CD14-positive monocyte (primary cell): Measurements from ENCODE around the gene TUBB2A. TPM values are rescaled to one million over a fixed set of nuclear protein-coding genes. Genes with fewer than 3 reads are reported as not detected.

Experiments used
- DNase-seq, 3 donors: peaks; one replicate each; pipeline ENCODE4 v3.0.0-alpha.2; 2011 to 2022
- H2AFZ ChIP-seq: 2 replicates; pipeline ENCODE4 v1.6.0; 2012; ENCODE audit warnings: mild to moderate bottlenecking, low read depth, low read length, inconsistent platforms; ENCODE audit not compliant: insufficient read depth, poor library complexity, severe bottlenecking
- H3K27ac ChIP-seq, 2 donors: 1 replicate in 1 of 2; 2 replicates in 1 of 2; pipeline ENCODE4 v1.5.1; 2012 to 2013; ENCODE audit warnings: low read length in 2 of 2, control low read depth in 1 of 2, inconsistent platforms in 1 of 2, low read depth in 1 of 2, mild to moderate bottlenecking in 1 of 2
- H3K27me3 ChIP-seq, 2 donors: one replicate each; pipeline versions ENCODE4 v1.6.0 to v1.6.1; 2011 to 2013; ENCODE audit warnings: low read length in 2 of 2; ENCODE audit not compliant: control insufficient read depth in 2 of 2, insufficient read depth in 2 of 2
- H3K36me3 ChIP-seq, 2 donors: replicated peaks in 1 of 2; 1 replicate in 1 of 2; 2 replicates in 1 of 2; pipeline versions ENCODE4 v1.5.1 to v1.6.1; 2012 to 2013; ENCODE audit warnings: low read length in 2 of 2, control low read depth in 1 of 2, inconsistent platforms in 1 of 2, mild to moderate bottlenecking in 1 of 2; ENCODE audit not compliant: insufficient read depth in 2 of 2, control insufficient read depth in 1 of 2
- H3K4me1 ChIP-seq, 2 donors: 1 replicate in 1 of 2; 2 replicates in 1 of 2; pipeline versions ENCODE4 v1.5.1 to v1.6.1; 2012 to 2013; ENCODE audit warnings: low read length in 2 of 2, control low read depth in 1 of 2, inconsistent platforms in 1 of 2, mild to moderate bottlenecking in 1 of 2, moderate library complexity in 1 of 2; ENCODE audit not compliant: insufficient read depth in 2 of 2, control insufficient read depth in 1 of 2
- H3K4me2 ChIP-seq: replicated peaks from 2 replicates; pipeline ENCODE3; 2012; ENCODE audit warnings: low read length, moderate library complexity, mild to moderate bottlenecking; ENCODE audit not compliant: poor library complexity, severe bottlenecking; ENCODE audit errors: extremely low read depth
- H3K4me3 ChIP-seq, 3 experiments: fragments of 200-600 bp in 1 of 3; sonication (generic) in 1 of 3; replicated peaks in 1 of 3; 1 replicate in 2 of 3; 2 replicates in 1 of 3; pipeline ENCODE4 v1.5.1; 2011 to 2013; ENCODE audit warnings: low read length in 3 of 3, mild to moderate bottlenecking in 3 of 3, control low read depth in 2 of 3, low read depth in 2 of 3, inconsistent platforms in 1 of 3, moderate library complexity in 1 of 3
- H3K79me2 ChIP-seq: 2 replicates; pipeline ENCODE4 v1.6.0; 2012; ENCODE audit warnings: mild to moderate bottlenecking, control low read depth, inconsistent platforms, low read length, moderate library complexity; ENCODE audit not compliant: insufficient read depth
- H3K9ac ChIP-seq: 2 replicates; pipeline ENCODE4 v1.6.0; 2017; ENCODE audit warnings: low read length, mild to moderate bottlenecking; ENCODE audit not compliant: insufficient read depth, poor library complexity, severe bottlenecking
- H3K9me3 ChIP-seq, 2 donors: replicated peaks in 1 of 2; 1 replicate in 1 of 2; 2 replicates in 1 of 2; pipeline versions ENCODE4 v1.5.1 to v1.6.1; 2012 to 2013; ENCODE audit warnings: low read length in 2 of 2, control low read depth in 1 of 2; ENCODE audit not compliant: control insufficient read depth in 1 of 2, insufficient read depth in 1 of 2
- H4K20me1 ChIP-seq: 2 replicates; pipeline ENCODE4 v1.6.0; 2012; ENCODE audit warnings: mild to moderate bottlenecking, low read length, control low read depth, moderate library complexity; ENCODE audit not compliant: insufficient read depth
- H3K27ac Mint-ChIP-seq, 7 donors: one replicate each; pipeline ENCODE4 v1.8.0; 2020; ENCODE audit warnings: mild to moderate bottlenecking in 7 of 7, mixed read lengths in 7 of 7, moderate library complexity in 6 of 7, inconsistent platforms in 2 of 7
- H3K27me3 Mint-ChIP-seq, 3 donors: one replicate each; pipeline ENCODE4 v1.8.0; 2021 to 2022; ENCODE audit warnings: low read depth in 3 of 3, mild to moderate bottlenecking in 3 of 3, mixed read lengths in 3 of 3, moderate library complexity in 3 of 3, inconsistent platforms in 1 of 3
- H3K36me3 Mint-ChIP-seq, 2 donors: one replicate each; pipeline ENCODE4 v1.8.0; 2020; ENCODE audit warnings: mixed read lengths in 2 of 2, inconsistent platforms in 1 of 2, mild to moderate bottlenecking in 1 of 2
- H3K4me1 Mint-ChIP-seq: one replicate; pipeline ENCODE4 v1.8.0; 2020; ENCODE audit warnings: mild to moderate bottlenecking, mixed read lengths
- H3K4me3 Mint-ChIP-seq, 2 donors: one replicate each; pipeline ENCODE4 v1.8.0; 2020; ENCODE audit warnings: mild to moderate bottlenecking in 2 of 2, mixed read lengths in 2 of 2, moderate library complexity in 1 of 2
- H3K9me3 Mint-ChIP-seq, 7 donors: one replicate each; pipeline ENCODE4 v1.8.0; 2020 to 2022; ENCODE audit warnings: mixed read lengths in 7 of 7, mild to moderate bottlenecking in 6 of 7, moderate library complexity in 6 of 7, inconsistent platforms in 2 of 7
- CTCF ChIP-seq: fragments of 200-600 bp; IDR thresholded peaks from one replicate; pipeline ENCODE4 v1.8.0; 2022; ENCODE audit warnings: antibody characterized with exemption, mild to moderate bottlenecking
- WGBS: methylation state at CpG from one replicate; pipeline ENCODE4 v1.1.5; 2013; ENCODE audit warnings: missing lambda C conversion rate; ENCODE audit not compliant: insufficient coverage; 5-methylcytosine and 5-hydroxymethylcytosine counted together
- intact Hi-C, 2 donors: fragments of 100-400 bp; cut with micrococcal nuclease; formaldehyde crosslinking; loops; one replicate each; pipeline versions ENCODE4 v1.15.0 to v1.15.1; 2023
- polyA plus RNA-seq, 3 donors: library from polyadenylated mRNA; depleted of rRNA in 1 of 3; unstranded in 2 of 3; stranded (reverse) in 1 of 3; fragments of 300-500 nt in 2 of 3; fragments of >200 nt in 1 of 3; fragmentation: Illumina TruSeq in 2 of 3; gene quantifications; 1 replicate in 2 of 3; 2 replicates in 1 of 3; pipeline ENCODE4 v1.2.3, GENCODE V29; 2012 to 2021

Gene TUBB2A
- polyA plus RNA-seq, 3 donors: 2.4 to 74.3 (median 4.2) TPM

- no peaks in the 10 kb centered on the region for H3K4me1 Mint-ChIP-seq
- intact Hi-C loops: no loop called here
Observed at GRCh38 chr6:3193102-3193849, 35.9 kb upstream of the TUBB2A start.

GRCh38 chr6:3190779-3191178 is 33.4 kb upstream of the TUBB2A start:
- Histone ChIP-seq H3K4me2 (no peak overlapping the region), H3K4me3 (no peak overlapping the region), H3K79me2 (no peaks in the 10 kb centered on the region), H2AFZ (no peak overlapping the region), H4K20me1 (no peaks in the 10 kb centered on the region), H3K9me3 (peaks cover 0 to 3% of the 10 kb centered on the region in 2 donors), H3K27me3 (peaks cover under 1 to 3% of the 10 kb centered on the region in 2 donors), H3K4me1 (no peaks in the 10 kb centered on the region), H3K36me3 (no peaks in the 10 kb centered on the region), H3K27ac (no peak overlapping the region), H3K9ac (no peak overlapping the region)
- WGBS: 93% methylated on average over 3 of the region's 5 CpGs
- H3K4me1 Mint-ChIP-seq: no peaks in the 10 kb centered on the region
- H3K27ac Mint-ChIP-seq: no peak overlapping the region
- H3K36me3 Mint-ChIP-seq: no peaks in the 10 kb centered on the region
- H3K4me3 Mint-ChIP-seq: no peak overlapping the region
- intact Hi-C loops: no loop called here
- H3K9me3 Mint-ChIP-seq: peaks cover 0 to 4% (median 0%) of the 10 kb centered on the region in 7 donors
- TF ChIP-seq CTCF: no peak
- DNase-seq: no peak
- H3K27me3 Mint-ChIP-seq: peaks cover 14 to 15% (median 15%) of the 10 kb centered on the region in 3 donors

More at GRCh38 chr6:3193102-3193849, 35.9 kb upstream of the TUBB2A start:
- H3K36me3 Mint-ChIP-seq: no peaks in the 10 kb centered on the region
- Histone ChIP-seq H3K4me2 (no peak overlapping the region), H2AFZ (no peak overlapping the region), H3K36me3 (no peaks in the 10 kb centered on the region), H3K9ac (no peak overlapping the region), H3K4me1 (no peaks in the 10 kb centered on the region), H3K27me3 (peaks cover 0 to 3% of the 10 kb centered on the region in 2 donors), H4K20me1 (no peaks in the 10 kb centered on the region), H3K4me3 (no peak overlapping the region), H3K27ac (no peak overlapping the region), H3K79me2 (no peaks in the 10 kb centered on the region), H3K9me3 (peaks cover 0 to 7% of the 10 kb centered on the region in 2 donors)
- H3K9me3 Mint-ChIP-seq: peaks cover 0 to 4% (median 0%) of the 10 kb centered on the region in 7 donors
- H3K27me3 Mint-ChIP-seq: peaks cover 5 to 7% (median 5%) of the 10 kb centered on the region in 3 donors
- WGBS: 91% methylated on average over 20 of the region's 23 CpGs
- no peak for DNase-seq
- no peak overlapping the region for H3K4me3 Mint-ChIP-seq
- H3K27ac Mint-ChIP-seq: no peak overlapping the region
- TF ChIP-seq CTCF: no peak
